ENCODE results near the gene TBL3.

Gene TBL3

DNA sequence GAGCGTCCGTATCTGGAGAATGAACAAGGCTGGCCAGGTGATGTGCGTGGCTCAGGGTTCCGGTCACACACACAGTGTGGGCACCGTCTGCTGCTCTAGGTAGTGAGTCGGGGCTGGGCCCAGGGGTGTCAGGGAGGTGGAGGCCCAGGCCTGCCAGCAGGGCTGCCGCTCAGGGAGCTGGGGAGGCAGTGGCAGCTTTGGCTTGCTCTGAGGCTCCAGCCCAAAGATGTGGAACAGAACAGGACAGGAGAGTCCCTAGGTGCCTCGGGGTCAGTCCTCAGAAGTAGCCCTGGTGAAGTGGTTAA, 4.3 kb downstream of the TBL3 start:
- ChIA-PET CTCF (no interaction called here), POLR2A (interaction anchor here (0.6 to 3.1 kb wide), 2 partner anchors 11 to 33 kb away, joined by 3 to 45 read pairs; partner anchors contain the start of genes MSRB1, RNF151 and RPS2)
- no peak for DNase-seq (ENCODE audit: extremely low spot score)
- no peak for TF ChIP-seq BHLHE40 (IDR thresholded peaks at IDR 0.05; ENCODE audit: borderline replicate concordance)
- TF ChIP-seq SUZ12 (IDR thresholded peaks at IDR 0.05) = no peak
- no peak for TF ChIP-seq TARDBP (IDR thresholded peaks at IDR 0.05)
- TF ChIP-seq FOXA1 (IDR thresholded peaks at IDR 0.05) = no peak
- TF ChIP-seq HDGF (IDR thresholded peaks at IDR 0.05; ENCODE audit: borderline replicate concordance) = no peak
- TF ChIP-seq CTBP1 (IDR thresholded peaks at IDR 0.05; ENCODE audit: borderline replicate concordance) = no peak
- no peak for TF ChIP-seq FOXK2 (IDR thresholded peaks at IDR 0.05)
- TF ChIP-seq ELF4 (IDR thresholded peaks at IDR 0.05) = no peak
- TF ChIP-seq NFRKB (IDR thresholded peaks at IDR 0.05) = no peak
- TF ChIP-seq ARNT (IDR thresholded peaks at IDR 0.05) = no peak
- TF ChIP-seq ZNF384 (IDR thresholded peaks at IDR 0.05) = no peak
- no peak for TF ChIP-seq LEF1 (IDR thresholded peaks at IDR 0.05; ENCODE audit: borderline replicate concordance)
- no peak for TF ChIP-seq FOXM1 (IDR thresholded peaks at IDR 0.05; ENCODE audit: borderline replicate concordance)
- TF ChIP-seq L3MBTL2 (conservative IDR thresholded peaks at IDR 0.05) = no peak
- TF ChIP-seq, protein P1, sequence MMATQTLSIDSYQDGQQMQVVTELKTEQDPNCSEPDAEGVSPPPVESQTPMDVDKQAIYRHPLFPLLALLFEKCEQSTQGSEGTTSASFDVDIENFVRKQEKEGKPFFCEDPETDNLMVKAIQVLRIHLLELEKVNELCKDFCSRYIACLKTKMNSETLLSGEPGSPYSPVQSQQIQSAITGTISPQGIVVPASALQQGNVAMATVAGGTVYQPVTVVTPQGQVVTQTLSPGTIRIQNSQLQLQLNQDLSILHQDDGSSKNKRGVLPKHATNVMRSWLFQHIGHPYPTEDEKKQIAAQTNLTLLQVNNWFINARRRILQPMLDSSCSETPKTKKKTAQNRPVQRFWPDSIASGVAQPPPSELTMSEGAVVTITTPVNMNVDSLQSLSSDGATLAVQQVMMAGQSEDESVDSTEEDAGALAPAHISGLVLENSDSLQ (IDR thresholded peaks at IDR 0.05) = no peak

DNA sequence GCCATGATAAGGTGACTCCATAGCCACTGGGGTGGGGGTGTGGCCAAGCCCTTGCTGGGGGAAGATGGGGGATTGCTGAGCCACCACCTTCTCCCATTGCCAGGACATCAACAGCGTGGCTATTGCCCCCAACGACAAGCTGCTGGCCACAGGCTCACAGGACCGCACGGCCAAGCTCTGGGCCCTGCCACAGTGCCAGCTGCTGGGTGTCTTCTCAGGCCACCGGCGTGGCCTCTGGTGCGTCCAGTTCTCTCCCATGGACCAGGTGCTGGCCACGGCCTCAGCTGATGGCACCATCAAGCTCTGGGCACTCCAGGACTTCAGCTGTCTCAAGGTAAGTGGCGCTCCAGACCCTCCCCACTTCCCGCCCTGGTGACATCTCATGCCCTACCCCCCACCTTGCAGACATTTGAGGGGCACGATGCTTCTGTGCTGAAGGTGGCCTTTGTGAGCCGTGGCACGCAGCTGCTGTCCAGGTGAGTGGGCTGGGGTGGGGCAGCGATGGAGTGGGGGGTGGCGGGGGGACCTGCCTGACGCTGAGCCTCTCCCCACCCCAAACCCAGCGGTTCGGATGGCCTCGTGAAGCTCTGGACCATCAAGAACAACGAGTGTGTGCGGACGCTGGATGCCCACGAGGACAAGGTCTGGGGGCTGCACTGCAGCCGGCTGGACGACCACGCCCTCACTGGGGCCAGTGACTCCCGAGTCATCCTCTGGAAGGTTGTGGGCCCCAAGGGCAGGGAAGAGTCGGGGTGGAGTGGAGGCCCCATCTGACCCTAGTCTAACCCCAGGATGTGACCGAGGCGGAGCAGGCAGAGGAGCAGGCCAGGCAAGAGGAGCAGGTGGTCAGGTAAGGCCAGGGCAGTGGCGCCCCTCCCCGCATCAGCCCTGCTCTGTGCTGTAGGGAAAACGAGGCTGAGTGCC, 5.4 kb downstream of the TBL3 start:
- CTCF ChIA-PET = no interaction called here

GRCh38 chr16:1977875-1978268, 6.0 kb downstream of the TBL3 start:
- DNase-seq (ENCODE audit: extremely low spot score) = no peak
- ChIA-PET CTCF (no interaction called here), POLR2A (interaction anchor here (3.1 kb wide), 1 partner anchor 13 kb away, joined by 45 read pairs; the partner anchor contains the start of genes RNF151 and RPS2)
- TF ChIP-seq, protein P1 (IDR thresholded peaks at IDR 0.05) = no peak
- no peak for TF ChIP-seq ELF4 (IDR thresholded peaks at IDR 0.05)
- TF ChIP-seq LEF1 (IDR thresholded peaks at IDR 0.05; ENCODE audit: borderline replicate concordance) = no peak
- TF ChIP-seq ZNF384 (IDR thresholded peaks at IDR 0.05) = no peak
- TF ChIP-seq ARNT (IDR thresholded peaks at IDR 0.05) = no peak
- TF ChIP-seq L3MBTL2 (conservative IDR thresholded peaks at IDR 0.05) = no peak
- TF ChIP-seq FOXA1 (IDR thresholded peaks at IDR 0.05) = no peak

More for the DNA sequence above, 5.4 kb downstream of the TBL3 start:
- DNase-seq (ENCODE audit: extremely low spot score) = no peak
- POLR2A ChIA-PET = interaction anchor here (0.6 to 3.1 kb wide), 2 partner anchors 12 to 18 kb away, joined by 4 to 45 read pairs; partner anchors contain the start of genes NDUFB10, RNF151 and RPS2
- TF ChIP-seq, protein P1 (IDR thresholded peaks at IDR 0.05) = no peak
- TF ChIP-seq FOXM1 (IDR thresholded peaks at IDR 0.05; ENCODE audit: borderline replicate concordance) = no peak
- TF ChIP-seq ARNT (IDR thresholded peaks at IDR 0.05) = no peak
- TF ChIP-seq SP1 (IDR thresholded peaks at IDR 0.05) = no peak
- no peak for TF ChIP-seq ELF4 (IDR thresholded peaks at IDR 0.05)

DNA sequence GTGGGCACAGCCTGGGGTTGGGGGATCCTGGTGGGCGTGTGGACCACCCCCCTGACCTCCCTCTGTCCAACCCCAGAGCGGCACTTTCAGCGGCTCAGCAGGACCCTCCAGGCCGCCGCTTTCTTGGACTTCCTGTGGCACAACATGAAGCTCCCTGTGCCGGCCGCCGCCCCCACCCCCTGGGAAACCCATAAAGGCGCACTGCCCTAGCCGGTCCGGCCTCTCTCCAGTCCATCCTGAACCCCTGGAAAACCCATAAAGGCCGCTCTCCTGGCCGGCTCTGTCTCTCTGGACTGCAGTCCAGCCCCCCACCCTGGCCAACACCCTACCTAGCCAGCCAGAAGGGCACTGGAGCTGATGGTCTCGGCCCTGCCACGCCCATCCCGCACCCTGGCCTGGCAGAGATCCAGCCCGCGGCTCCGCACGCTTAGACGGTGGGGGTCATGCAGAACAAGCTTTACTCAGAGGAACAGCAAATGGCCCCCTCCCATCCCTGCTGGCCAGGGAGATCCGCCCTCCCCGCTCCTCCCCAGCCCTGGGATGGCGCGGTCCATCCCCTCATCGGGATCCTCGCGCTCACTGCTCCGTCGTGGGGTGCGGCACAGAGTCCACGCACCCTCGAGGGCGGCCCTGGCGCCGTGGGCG, 6.7 kb downstream of the TBL3 start:
- ChIA-PET POLR2A (interaction anchor here (3.1 kb wide), 1 partner anchor 13 kb away, joined by 45 read pairs; the partner anchor contains the start of genes RNF151 and RPS2), CTCF (no interaction called here)
- DNase-seq (ENCODE audit: extremely low spot score) = no peak
- TF ChIP-seq HDGF (IDR thresholded peaks at IDR 0.05; ENCODE audit: borderline replicate concordance) = no peak
- TF ChIP-seq FOXM1 (IDR thresholded peaks at IDR 0.05; ENCODE audit: borderline replicate concordance) = no peak
- TF ChIP-seq LEF1 (IDR thresholded peaks at IDR 0.05; ENCODE audit: borderline replicate concordance) = no peak
- TF ChIP-seq BHLHE40 (IDR thresholded peaks at IDR 0.05; ENCODE audit: borderline replicate concordance) = no peak
- TF ChIP-seq CTBP1 (IDR thresholded peaks at IDR 0.05; ENCODE audit: borderline replicate concordance) = no peak

DNA sequence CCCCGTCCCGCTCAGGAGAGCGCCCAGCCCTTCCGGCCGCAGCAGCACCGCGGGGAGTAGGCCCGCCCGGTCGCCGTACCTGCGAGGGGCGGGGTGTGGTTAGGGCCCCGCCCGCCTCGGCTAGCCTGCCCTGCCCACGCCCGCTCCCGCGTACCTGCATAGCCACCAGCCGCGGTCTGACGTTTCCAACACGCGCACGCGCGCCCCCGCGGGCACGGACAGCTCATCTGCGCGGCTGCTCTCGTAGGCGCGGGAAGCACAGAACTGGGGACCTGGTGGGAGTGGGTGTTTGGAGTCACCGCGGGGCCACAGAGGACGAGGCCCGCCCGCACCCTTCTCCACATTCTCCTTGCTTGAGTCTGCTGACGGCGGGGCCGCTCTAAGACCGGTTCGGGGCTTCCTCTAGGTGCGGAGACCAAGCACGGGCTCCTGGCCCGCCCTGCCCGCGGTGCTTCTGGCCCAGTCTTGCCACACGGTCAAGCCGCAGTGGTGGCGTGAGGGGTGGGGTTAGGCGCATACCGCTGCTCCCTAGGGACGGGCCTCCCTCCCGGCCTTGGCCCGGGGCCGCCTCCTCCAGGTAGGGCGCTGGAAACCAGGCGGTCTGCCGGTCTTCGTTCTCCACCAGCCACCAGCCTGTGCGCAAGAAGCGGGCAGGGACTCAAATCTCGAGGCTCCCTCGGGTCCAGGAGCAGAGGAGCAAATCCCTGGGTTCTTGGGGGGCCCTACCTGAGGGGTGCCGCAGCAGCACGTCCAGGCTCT, 7.6 kb downstream of the TBL3 start:
- TF ChIP-seq L3MBTL2 (conservative IDR thresholded peaks at IDR 0.05) (no peak), ARNT (IDR thresholded peaks at IDR 0.05) (no peak), FOXA1 (IDR thresholded peaks at IDR 0.05) (no peak), LEF1 (IDR thresholded peaks at IDR 0.05; ENCODE audit: borderline replicate concordance) (no peak), NFRKB (IDR thresholded peaks at IDR 0.05) (no peak), ZNF384 (IDR thresholded peaks at IDR 0.05) (no peak), SUZ12 (IDR thresholded peaks at IDR 0.05) (no peak)
- TF ChIP-seq, protein P1 (IDR thresholded peaks at IDR 0.05) = no peak
- POLR2A ChIA-PET = interaction anchor here (3.1 to 9.2 kb wide), 3 partner anchors 8 to 14 kb away, joined by 27 to 88 read pairs (median 45); partner anchors contain the start of genes RNF151, RPS2 and TBL3
- no peak for DNase-seq (ENCODE audit: extremely low spot score)
- CTCF ChIA-PET = no interaction called here

Measured in HEK293T (cell line).